Measurements from ENCODE around the gene RPS6KA2.

The RPS6KA2 gene

GRCh38 chr6:166423051-166423745 lies 203.9 kb downstream of the RPS6KA2 start:
- in situ Hi-C loops (cut with MboI; ENCODE audit: low pct_unique_long_range_greater_than_20kb, low sequenced_read_pairs, unreplicated experiment) = no loop called here
- TF ChIP-seq CTCF (IDR thresholded peaks at IDR 0.05; ENCODE audit: extremely low read depth, insufficient read depth, missing control alignments) = no peak
- no peak for DNase-seq (ENCODE audit: low spot score)

- in situ Hi-C loops (cut with MboI; ENCODE audit: low pct_unique_long_range_greater_than_20kb, low sequenced_read_pairs, unreplicated experiment) = no loop called here
- no peak for TF ChIP-seq CTCF (IDR thresholded peaks at IDR 0.05; ENCODE audit: extremely low read depth, insufficient read depth, missing control alignments)
- no peak for DNase-seq (ENCODE audit: low spot score)
These were observed 204.7 kb downstream of the RPS6KA2 start for GRCh38 chr6:166422201-166422940.

GRCh38 chr6:166420351-166420750 lies 206.7 kb downstream of the RPS6KA2 start:
- no peak for TF ChIP-seq CTCF (IDR thresholded peaks at IDR 0.05; ENCODE audit: extremely low read depth, insufficient read depth, missing control alignments)
- no peak for DNase-seq (ENCODE audit: low spot score)
- in situ Hi-C loops (cut with MboI; ENCODE audit: low pct_unique_long_range_greater_than_20kb, low sequenced_read_pairs, unreplicated experiment) = no loop called here

GRCh38 chr6:166419717-166420116 lies 207.3 kb downstream of the RPS6KA2 start:
- in situ Hi-C loops (cut with MboI; ENCODE audit: low pct_unique_long_range_greater_than_20kb, low sequenced_read_pairs, unreplicated experiment) = no loop called here
- DNase-seq (ENCODE audit: low spot score) = no peak
- no peak for TF ChIP-seq CTCF (IDR thresholded peaks at IDR 0.05; ENCODE audit: extremely low read depth, insufficient read depth, missing control alignments)

- peak; percentile 76 for DNase-seq (ENCODE audit: low spot score)
- in situ Hi-C loops (cut with MboI; ENCODE audit: low pct_unique_long_range_greater_than_20kb, low sequenced_read_pairs, unreplicated experiment) = no loop called here
- TF ChIP-seq CTCF (IDR thresholded peaks at IDR 0.05; ENCODE audit: extremely low read depth, insufficient read depth, missing control alignments) = no peak
These were observed 207.8 kb downstream of the RPS6KA2 start for GRCh38 chr6:166419286-166419685.

- in situ Hi-C loops (cut with MboI; ENCODE audit: low pct_unique_long_range_greater_than_20kb, low sequenced_read_pairs, unreplicated experiment) = no loop called here
- TF ChIP-seq CTCF (IDR thresholded peaks at IDR 0.05; ENCODE audit: extremely low read depth, insufficient read depth, missing control alignments) = no peak
- DNase-seq (ENCODE audit: low spot score) = no peak
These were observed 208.3 kb downstream of the RPS6KA2 start for GRCh38 chr6:166418691-166419143.

All from GM13977 (cell line).